GM21737 (cell line): ENCODE results near the gene BMAL2.

Experiments
- ATAC-seq: cut with Tn5 transposase; IDR thresholded peaks from one replicate; pipeline ENCODE4 v1.9.1; 2021; ENCODE audit warnings: mild to moderate bottlenecking, moderate library complexity; ENCODE audit not compliant: unreplicated experiment

The BMAL2 gene

GRCh38 chr12:27351476-27351875, 18.8 kb downstream of the BMAL2 start:
- ATAC-seq = no peak

GRCh38 chr12:27355486-27355885, 22.9 kb downstream of the BMAL2 start:
- ATAC-seq = no peak

GRCh38 chr12:27355979-27356378, 23.3 kb downstream of the BMAL2 start:
- no peak for ATAC-seq

- no peak for ATAC-seq
Observed at GRCh38 chr12:27359578-27360340, 27.1 kb downstream of the BMAL2 start.

GRCh38 chr12:27361372-27361771, 28.7 kb downstream of the BMAL2 start:
- ATAC-seq = no peak

- ATAC-seq = no peak
Observed at GRCh38 chr12:27366621-27367020, 34.0 kb downstream of the BMAL2 start.

- no peak for ATAC-seq
Observed at GRCh38 chr12:27367078-27367477, 34.4 kb downstream of the BMAL2 start.

GRCh38 chr12:27382171-27382795, 49.6 kb downstream of the BMAL2 start:
- ATAC-seq = no peak
